Lower leg skin (tissue), 3 donors: Measurements from ENCODE around the gene GYPC.

ENCODE experiments used
- POLR2A ChIP-seq, 2 donors: fragments of 450-650 bp; IDR thresholded peaks; one replicate each; pipeline ENCODE4 v1.6.1; 2016 to 2017; ENCODE audit warnings: antibody characterized with exemption in 2 of 2, mild to moderate bottlenecking in 1 of 2, moderate library complexity in 1 of 2
- TF ChIP-seq, protein P1 (sequence below), 3 donors: fragments of 450-650 bp; IDR thresholded peaks; one replicate each; pipeline ENCODE4 v1.5.1; 2016; ENCODE audit warnings: antibody characterized with exemption in 3 of 3, mild to moderate bottlenecking in 3 of 3, moderate library complexity in 2 of 3

- TF ChIP-seq, protein P1, sequence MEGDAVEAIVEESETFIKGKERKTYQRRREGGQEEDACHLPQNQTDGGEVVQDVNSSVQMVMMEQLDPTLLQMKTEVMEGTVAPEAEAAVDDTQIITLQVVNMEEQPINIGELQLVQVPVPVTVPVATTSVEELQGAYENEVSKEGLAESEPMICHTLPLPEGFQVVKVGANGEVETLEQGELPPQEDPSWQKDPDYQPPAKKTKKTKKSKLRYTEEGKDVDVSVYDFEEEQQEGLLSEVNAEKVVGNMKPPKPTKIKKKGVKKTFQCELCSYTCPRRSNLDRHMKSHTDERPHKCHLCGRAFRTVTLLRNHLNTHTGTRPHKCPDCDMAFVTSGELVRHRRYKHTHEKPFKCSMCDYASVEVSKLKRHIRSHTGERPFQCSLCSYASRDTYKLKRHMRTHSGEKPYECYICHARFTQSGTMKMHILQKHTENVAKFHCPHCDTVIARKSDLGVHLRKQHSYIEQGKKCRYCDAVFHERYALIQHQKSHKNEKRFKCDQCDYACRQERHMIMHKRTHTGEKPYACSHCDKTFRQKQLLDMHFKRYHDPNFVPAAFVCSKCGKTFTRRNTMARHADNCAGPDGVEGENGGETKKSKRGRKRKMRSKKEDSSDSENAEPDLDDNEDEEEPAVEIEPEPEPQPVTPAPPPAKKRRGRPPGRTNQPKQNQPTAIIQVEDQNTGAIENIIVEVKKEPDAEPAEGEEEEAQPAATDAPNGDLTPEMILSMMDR (IDR thresholded peaks at IDR 0.05), result no peak
- TF ChIP-seq POLR2A (IDR thresholded peaks at IDR 0.05), result no peak
Observed at GRCh38 chr2:126731353-126731752, 75.4 kb downstream of the GYPC start.
